ENCODE data around the gene CFAP299. TPM values are rescaled to one million over a fixed set of nuclear protein-coding genes. Genes with fewer than 3 reads are reported as not detected.

CFAP299 gene
- total and polyA plus RNA-seq, 2 donors (not counting 3 experiments of a cell fraction or from before 2014, with no cell fraction given): not detected

DNA sequence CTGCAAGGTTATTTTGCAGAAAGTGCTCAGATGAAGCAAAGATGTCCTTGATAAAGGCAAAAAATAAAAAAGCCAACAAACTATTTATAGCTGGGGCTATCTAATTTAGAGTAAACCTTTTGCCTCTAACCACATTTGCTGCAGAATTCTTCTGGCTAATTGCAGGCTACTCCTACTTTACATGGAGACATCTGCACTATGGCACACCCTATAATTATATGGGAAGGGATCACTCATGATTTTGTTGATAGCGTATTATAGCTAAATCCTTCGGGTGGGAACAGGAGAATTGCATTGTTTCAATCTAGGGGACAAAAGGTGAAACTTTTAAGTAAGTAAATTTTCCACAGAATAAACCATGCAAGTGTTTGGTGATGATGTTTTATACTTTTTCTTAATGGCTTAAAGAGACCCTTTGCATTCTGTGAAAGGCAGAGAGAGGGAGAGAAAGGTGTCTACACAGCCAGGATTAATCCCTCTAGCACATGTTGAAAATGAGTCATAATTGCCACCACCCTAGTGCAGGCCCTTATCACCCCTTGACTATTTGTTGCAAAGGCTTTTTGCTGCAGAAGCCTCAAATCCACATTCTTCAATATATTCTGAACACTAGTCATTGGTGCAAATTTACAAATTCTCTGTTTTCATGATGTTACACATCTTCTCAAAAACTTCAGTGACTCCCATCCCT, 473.7 kb downstream of the CFAP299 start:
- Histone ChIP-seq H3K4me2 (ENCODE audit: insufficient read depth, low read length) (no peak overlapping the region), H3K27me3 (ENCODE audit: control insufficient read depth in 2 of 2, insufficient read depth in 2 of 2, low read length in 2 of 2) (no peaks in the 10 kb centered on the region), H3K36me3 (ENCODE audit: control insufficient read depth in 2 of 2, extremely low read depth in 1 of 2, insufficient read depth in 2 of 2, low read length in 2 of 2) (no peaks in the 10 kb centered on the region), H3K4me3 (replicated peaks in 1 of 3; ENCODE audit: insufficient read depth in 1 of 3, low read depth in 1 of 3, low read length in 3 of 3) (no peak overlapping the region), H3K4me1 (ENCODE audit: control insufficient read depth, extremely low read depth, insufficient read depth, low read length) (no peaks in the 10 kb centered on the region), H3K27ac (ENCODE audit: insufficient read depth, low read depth, low read length) (no peak overlapping the region), H3K9me1 (replicated peaks; ENCODE audit: control insufficient read depth, extremely low read depth, insufficient read depth, low read length) (no peaks in the 10 kb centered on the region), H3K79me2 (ENCODE audit: control insufficient read depth, insufficient read depth, low read length) (no peaks in the 10 kb centered on the region), H4K20me1 (replicated peaks; ENCODE audit: control insufficient read depth, extremely low read depth, insufficient read depth, low read length) (no peaks in the 10 kb centered on the region), H3K9me3 (replicated peaks; ENCODE audit: control insufficient read depth, insufficient read depth, low read length) (no peaks in the 10 kb centered on the region), H3K9ac (replicated peaks; ENCODE audit: extremely low read depth, insufficient read depth, low read length) (no peak overlapping the region), H2AFZ (ENCODE audit: low read depth, low read length) (no peak overlapping the region)
- no peak for DNase-seq (ENCODE audit: low read depth, low spot score)
- no peak for FAIRE-seq
- TF ChIP-seq, protein P1, sequence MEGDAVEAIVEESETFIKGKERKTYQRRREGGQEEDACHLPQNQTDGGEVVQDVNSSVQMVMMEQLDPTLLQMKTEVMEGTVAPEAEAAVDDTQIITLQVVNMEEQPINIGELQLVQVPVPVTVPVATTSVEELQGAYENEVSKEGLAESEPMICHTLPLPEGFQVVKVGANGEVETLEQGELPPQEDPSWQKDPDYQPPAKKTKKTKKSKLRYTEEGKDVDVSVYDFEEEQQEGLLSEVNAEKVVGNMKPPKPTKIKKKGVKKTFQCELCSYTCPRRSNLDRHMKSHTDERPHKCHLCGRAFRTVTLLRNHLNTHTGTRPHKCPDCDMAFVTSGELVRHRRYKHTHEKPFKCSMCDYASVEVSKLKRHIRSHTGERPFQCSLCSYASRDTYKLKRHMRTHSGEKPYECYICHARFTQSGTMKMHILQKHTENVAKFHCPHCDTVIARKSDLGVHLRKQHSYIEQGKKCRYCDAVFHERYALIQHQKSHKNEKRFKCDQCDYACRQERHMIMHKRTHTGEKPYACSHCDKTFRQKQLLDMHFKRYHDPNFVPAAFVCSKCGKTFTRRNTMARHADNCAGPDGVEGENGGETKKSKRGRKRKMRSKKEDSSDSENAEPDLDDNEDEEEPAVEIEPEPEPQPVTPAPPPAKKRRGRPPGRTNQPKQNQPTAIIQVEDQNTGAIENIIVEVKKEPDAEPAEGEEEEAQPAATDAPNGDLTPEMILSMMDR (IDR thresholded peaks at IDR 0.05; ENCODE audit: extremely low read depth in 1 of 2, insufficient read depth in 1 of 2, low read depth in 1 of 2, low read length in 2 of 2): no peak
- TF ChIP-seq FOS (IDR thresholded peaks at IDR 0.05; ENCODE audit: borderline replicate concordance, insufficient read depth, low read length) (no peak), MYC (IDR thresholded peaks at IDR 0.05; ENCODE audit: low read depth, low read length) (no peak), JUN (IDR thresholded peaks at IDR 0.05; ENCODE audit: borderline replicate concordance, insufficient read depth, insufficient read length, low read depth) (no peak)
- intact Hi-C loops (cut with micrococcal nuclease) (no loop called here), dilution Hi-C loops (cut with MboI; ENCODE audit: extremely low pct_ligation_motif_present, low sequenced_read_pairs) (no loop called here)
- no TSS peak for BruUV-seq (replicated peaks)
- ChIA-PET POLR2A (no interaction called here), CTCF (no interaction called here)

DNA sequence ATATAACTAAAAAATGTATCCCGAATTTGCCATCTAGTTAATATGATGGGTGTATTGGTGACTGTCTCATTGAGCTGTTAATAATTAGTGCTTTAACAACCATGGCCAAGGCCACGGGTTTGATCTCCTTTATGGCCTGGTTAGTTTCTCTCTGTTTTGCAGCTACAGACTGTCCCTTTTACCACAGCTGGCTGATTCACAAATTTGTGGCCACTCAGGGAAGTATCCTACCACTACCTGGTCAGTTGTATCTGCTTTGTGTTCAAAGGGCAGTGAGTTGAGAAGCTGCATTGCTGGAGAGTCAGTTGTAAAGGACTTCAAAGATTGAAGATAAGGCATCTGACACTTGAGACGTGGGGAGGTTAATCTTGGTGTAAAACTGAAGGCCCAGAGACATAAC, 475.9 kb downstream of the CFAP299 start:
- H3K4me2 ChIP-seq (ENCODE audit: insufficient read depth, low read length): no peak overlapping the region
- TF ChIP-seq POLR2A (IDR thresholded peaks at IDR 0.05; ENCODE audit: low read depth, low read length): no peak
- TF ChIP-seq, protein P1 (IDR thresholded peaks at IDR 0.05; ENCODE audit: extremely low read depth in 1 of 2, insufficient read depth in 1 of 2, low read depth in 1 of 2, low read length in 2 of 2): no peak
- no peaks in the 10 kb centered on the region for H3K36me3 ChIP-seq (ENCODE audit: control insufficient read depth in 2 of 2, extremely low read depth in 1 of 2, insufficient read depth in 2 of 2, low read length in 2 of 2)
- ChIA-PET POLR2A (no interaction called here), CTCF (no interaction called here)
- H3K4me1 ChIP-seq (ENCODE audit: control insufficient read depth, extremely low read depth, insufficient read depth, low read length): no peaks in the 10 kb centered on the region
- DNase-seq (ENCODE audit: low read depth, low spot score): no peak
- intact Hi-C loops (cut with micrococcal nuclease): no loop called here
- no peaks in the 10 kb centered on the region for H4K20me1 ChIP-seq (replicated peaks; ENCODE audit: control insufficient read depth, extremely low read depth, insufficient read depth, low read length)
- no peaks in the 10 kb centered on the region for H3K27me3 ChIP-seq (ENCODE audit: control insufficient read depth in 2 of 2, insufficient read depth in 2 of 2, low read length in 2 of 2)
- no peak overlapping the region for H3K4me3 ChIP-seq (replicated peaks in 1 of 3; ENCODE audit: insufficient read depth in 1 of 3, low read depth in 1 of 3, low read length in 3 of 3)
- no peaks in the 10 kb centered on the region for H3K9me3 ChIP-seq (replicated peaks; ENCODE audit: control insufficient read depth, insufficient read depth, low read length)
- no peak for FAIRE-seq
- dilution Hi-C loops (cut with MboI; ENCODE audit: extremely low pct_ligation_motif_present, low sequenced_read_pairs): no loop called here
- H2AFZ ChIP-seq (ENCODE audit: low read depth, low read length): no peak overlapping the region
- no peak overlapping the region for H3K27ac ChIP-seq (ENCODE audit: insufficient read depth, low read depth, low read length)
- no peak overlapping the region for H3K9ac ChIP-seq (replicated peaks; ENCODE audit: extremely low read depth, insufficient read depth, low read length)
- H3K9me1 ChIP-seq (replicated peaks; ENCODE audit: control insufficient read depth, extremely low read depth, insufficient read depth, low read length): no peaks in the 10 kb centered on the region
- H3K79me2 ChIP-seq (ENCODE audit: control insufficient read depth, insufficient read depth, low read length): no peaks in the 10 kb centered on the region
- no TSS peak for BruUV-seq (replicated peaks)

Measured in endothelial cell of umbilical vein (primary cell).